ENCODE results near the gene RBM4. TPM values are rescaled to one million over a fixed set of nuclear protein-coding genes. Genes with fewer than 3 reads are reported as not detected.

Gene RBM4
- total and polyA plus RNA-seq, 9 of the 15 experiments (the other 6 are each of a cell fraction or from before 2014, with no cell fraction given), result 81.6 to 233 (median 122) TPM

GRCh38 chr11:66617155-66617834, 21.2 kb upstream of the RBM4 start (continued):
- TF ChIP-seq CTCFL (IDR thresholded peaks at IDR 0.05; ENCODE audit: borderline replicate concordance, insufficient read depth, low read depth, low read length, poor library complexity, severe bottlenecking), result no peak
- no peak for TF ChIP-seq ZNF717 (CRISPR knock-in tag; IDR thresholded peaks at IDR 0.05)
- no peak for TF ChIP-seq IFI16 (CRISPR knock-in tag; IDR thresholded peaks at IDR 0.05)
- no peak for TF ChIP-seq NELFE (IDR thresholded peaks at IDR 0.05; ENCODE audit: insufficient read depth, insufficient read length)
- no peak for TF ChIP-seq ZBTB1 (CRISPR knock-in tag; IDR thresholded peaks at IDR 0.05; ENCODE audit: borderline replicate concordance, low read depth)
- no peak for TF ChIP-seq PHF20 (IDR thresholded peaks at IDR 0.05; ENCODE audit: partially characterized antibody)
- no peak for TF ChIP-seq HDGF (IDR thresholded peaks at IDR 0.05)
- TF ChIP-seq ARID3B (CRISPR knock-in tag; IDR thresholded peaks at IDR 0.05; ENCODE audit: borderline replicate concordance), result no peak
- no peak for TF ChIP-seq SRSF3 (IDR thresholded peaks at IDR 0.05; ENCODE audit: insufficient read depth, low read length)
- no peak for TF ChIP-seq ZNF318 (IDR thresholded peaks at IDR 0.05; ENCODE audit: borderline replicate concordance in 1 of 2, low read depth in 1 of 2)
- TF ChIP-seq BRD4 (IDR thresholded peaks at IDR 0.05), result no peak
- no peak for TF ChIP-seq CREB1 (IDR thresholded peaks at IDR 0.05)
- TF ChIP-seq CREB1 (CRISPR knock-in tag; IDR thresholded peaks at IDR 0.05), result no peak
- peak; percentile 69 for TF ChIP-seq CHD1 (IDR thresholded peaks at IDR 0.05; ENCODE audit: low read length)
